ENCODE results near the gene TMPRSS9. TPM values are rescaled to one million over a fixed set of nuclear protein-coding genes. Genes with fewer than 3 reads are reported as not detected.

TMPRSS9 gene
- total and polyA plus RNA-seq, 4 donors, result 0.05 to 0.37 (median 0.09) TPM; not detected in 1

- no peak overlapping the region for H3K27ac ChIP-seq (ENCODE audit: low read depth in 1 of 2, low read length in 1 of 2)
- no peak overlapping the region for H3K4me3 ChIP-seq
- peaks cover 0 to 2% (median 0%) of the 10 kb centered on the region in 5 donors for H3K4me1 ChIP-seq (ENCODE audit: control insufficient read depth in 5 of 5, insufficient read depth in 5 of 5, low read length in 5 of 5)
- DNase-seq (no peak), ATAC-seq (ENCODE audit: insufficient read depth, low FRiP score) (no peak)
- H3K27me3 ChIP-seq (ENCODE audit: control insufficient read depth in 3 of 3, insufficient read depth in 3 of 3, low read length in 2 of 3), result no peaks in the 10 kb centered on the region
- TF ChIP-seq CTCF (IDR thresholded peaks at IDR 0.05; ENCODE audit: control extremely low read depth, extremely low read depth), result no peak
- no peak overlapping the region for H3K9ac ChIP-seq (ENCODE audit: insufficient read depth in 1 of 2, low read length in 2 of 2)
- H3K36me3 ChIP-seq (ENCODE audit: control insufficient read depth in 4 of 4, insufficient read depth in 4 of 4, low read length in 4 of 4), result no peaks in the 10 kb centered on the region
- WGBS, 2 donors, result 71 to 80% methylated on average over 20 of the region's 20 CpGs
- H3K9me3 ChIP-seq (ENCODE audit: control insufficient read depth in 4 of 4, insufficient read depth in 3 of 4, low read length in 3 of 4), result peaks cover 0 to 4% (median 0%) of the 10 kb centered on the region in 4 donors
Measured at GRCh38 chr19:2387367-2388288, 27.6 kb downstream of the TMPRSS9 start.

GRCh38 chr19:2389594-2389993 is 29.5 kb downstream of the TMPRSS9 start:
- Histone ChIP-seq H3K4me3 (no peak overlapping the region), H3K36me3 (ENCODE audit: control insufficient read depth in 4 of 4, insufficient read depth in 4 of 4, low read length in 4 of 4) (no peaks in the 10 kb centered on the region), H3K9ac (ENCODE audit: insufficient read depth in 1 of 2, low read length in 2 of 2) (no peak overlapping the region), H3K9me3 (ENCODE audit: control insufficient read depth in 4 of 4, insufficient read depth in 3 of 4, low read length in 3 of 4) (peaks cover 0 to 4% (median 0%) of the 10 kb centered on the region in 4 donors), H3K27ac (ENCODE audit: low read depth in 1 of 2, low read length in 1 of 2) (no peak overlapping the region), H3K27me3 (ENCODE audit: control insufficient read depth in 3 of 3, insufficient read depth in 3 of 3, low read length in 2 of 3) (no peaks in the 10 kb centered on the region), H3K4me1 (ENCODE audit: control insufficient read depth in 5 of 5, insufficient read depth in 5 of 5, low read length in 5 of 5) (peaks cover 0 to 2% (median 0%) of the 10 kb centered on the region in 5 donors)
- no peak for TF ChIP-seq CTCF (IDR thresholded peaks at IDR 0.05; ENCODE audit: control extremely low read depth, extremely low read depth)
- no peak for ATAC-seq (ENCODE audit: insufficient read depth, low FRiP score)
- DNase-seq, result no peak
- 83 to 85% methylated on average over 21 of the region's 21 CpGs for WGBS, 2 donors

GRCh38 chr19:2391118-2391725 is 31.2 kb downstream of the TMPRSS9 start:
- ATAC-seq (ENCODE audit: insufficient read depth, low FRiP score) (no peak), DNase-seq (peak; percentile 45 to 72 (median 71))
- Histone ChIP-seq H3K4me3 (no peak overlapping the region), H3K36me3 (ENCODE audit: control insufficient read depth in 4 of 4, insufficient read depth in 4 of 4, low read length in 4 of 4) (no peaks in the 10 kb centered on the region), H3K4me1 (ENCODE audit: control insufficient read depth in 5 of 5, insufficient read depth in 5 of 5, low read length in 5 of 5) (no peaks in the 10 kb centered on the region), H3K9me3 (ENCODE audit: control insufficient read depth in 4 of 4, insufficient read depth in 3 of 4, low read length in 3 of 4) (peaks cover 0 to 3% (median 0%) of the 10 kb centered on the region in 4 donors), H3K27ac (ENCODE audit: low read depth in 1 of 2, low read length in 1 of 2) (no peak overlapping the region), H3K27me3 (ENCODE audit: control insufficient read depth in 3 of 3, insufficient read depth in 3 of 3, low read length in 2 of 3) (no peaks in the 10 kb centered on the region), H3K9ac (ENCODE audit: insufficient read depth in 1 of 2, low read length in 2 of 2) (no peak overlapping the region)
- peak; percentile 68 for TF ChIP-seq CTCF (IDR thresholded peaks at IDR 0.05; ENCODE audit: control extremely low read depth, extremely low read depth)
- 9 to 10% methylated on average over 10 of the region's 10 CpGs for WGBS, 2 donors
